HG03064 (cell line): Measurements from ENCODE around the gene QRFP.
"Not testable (repeated sequence)": the region's sequence is repeated elsewhere in the genome, so short reads cannot be mapped to it uniquely, and the experiment has no call there.

Experiments
- ATAC-seq: cut with Tn5 transposase; IDR thresholded peaks from one replicate; pipeline ENCODE4 v1.9.1; 2021; ENCODE audit warnings: low read depth; ENCODE audit not compliant: unreplicated experiment

QRFP gene

DNA sequence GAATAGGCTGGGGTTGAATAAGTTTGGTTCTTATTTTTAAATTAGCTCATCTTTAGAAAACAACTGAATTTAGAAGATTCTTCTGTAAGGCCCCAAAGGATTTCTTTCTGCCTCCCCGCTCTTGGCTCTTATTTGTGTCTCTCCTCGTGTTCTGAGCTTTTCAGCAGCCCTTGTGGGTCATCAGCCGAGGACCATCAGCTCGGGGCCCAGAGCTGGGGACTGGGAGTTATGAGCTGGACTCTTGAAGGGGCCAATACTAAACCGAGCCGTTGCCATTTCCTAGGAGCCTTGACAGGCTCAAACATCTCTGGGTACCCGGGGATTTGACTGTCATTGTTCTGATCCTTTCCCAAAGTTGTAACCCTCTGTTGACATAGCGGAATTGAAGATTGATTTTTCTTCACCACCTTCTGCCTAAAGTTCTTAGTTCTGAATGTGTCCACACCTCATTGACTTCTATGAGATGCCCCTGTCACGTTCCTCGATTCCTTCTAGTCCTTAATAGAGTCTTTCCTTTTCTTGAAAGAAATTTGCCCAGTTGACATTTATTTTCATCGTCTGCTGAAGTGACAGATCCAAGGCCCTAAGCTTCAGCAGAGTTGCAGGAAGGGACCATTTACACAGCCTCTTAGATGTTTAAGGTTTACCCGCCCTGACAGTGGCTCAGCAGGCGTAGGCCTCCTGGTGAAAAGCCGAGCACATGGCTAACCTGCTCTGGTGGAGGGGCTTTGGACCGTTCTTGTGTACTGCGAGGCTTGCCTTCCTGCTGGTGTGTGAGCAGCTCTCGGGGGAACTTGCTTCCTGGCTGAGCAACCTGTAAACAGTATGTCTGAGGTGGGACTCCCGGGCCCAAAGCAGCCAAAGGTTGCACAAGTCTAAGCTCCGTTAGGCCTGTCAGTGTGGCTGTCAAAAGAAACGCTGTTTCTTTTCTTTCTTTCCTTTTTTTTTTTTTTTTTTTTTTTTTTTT is 37.6 kb downstream of the QRFP start:
- ATAC-seq: no peak

DNA sequence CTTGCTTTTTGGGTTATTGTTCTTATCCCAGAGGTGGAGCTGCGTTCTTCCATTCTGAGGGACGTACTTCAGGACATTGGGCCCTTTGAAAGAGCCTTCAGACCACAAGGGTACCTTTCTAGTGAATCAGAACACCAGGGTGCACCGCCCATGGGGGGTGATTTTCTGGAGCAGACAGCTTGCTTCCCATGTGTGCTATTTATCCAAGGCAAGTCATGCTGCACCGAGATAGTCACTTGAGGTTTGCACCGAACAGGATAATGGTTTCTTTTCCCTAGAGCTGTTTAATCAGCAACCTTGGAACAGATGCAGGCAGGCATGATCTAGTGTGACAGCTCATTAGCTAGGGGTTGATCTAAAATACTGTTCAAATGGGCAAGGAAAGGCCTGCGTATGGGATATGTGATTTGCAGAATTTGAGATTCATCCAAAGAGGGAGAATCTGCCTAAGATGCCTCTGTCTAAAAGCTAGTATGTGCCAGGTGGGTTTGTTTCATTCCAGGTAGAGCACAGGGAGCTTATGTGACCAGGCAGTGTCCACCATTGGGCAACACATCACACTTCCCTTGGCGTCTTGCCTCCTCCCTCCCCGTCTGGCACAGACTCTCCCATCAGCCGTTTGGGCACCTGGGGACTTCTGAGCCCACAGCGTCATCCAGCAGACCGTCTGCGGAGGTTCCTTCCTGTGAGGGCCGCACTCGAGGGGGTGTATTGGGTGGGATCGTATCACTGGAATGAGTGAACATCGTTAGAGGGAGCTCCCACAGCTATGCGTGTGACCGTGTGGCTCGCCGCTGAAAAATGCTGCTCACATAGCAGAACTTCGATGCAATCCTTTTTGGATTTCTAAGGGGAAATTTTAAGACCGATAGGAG is 38.5 kb downstream of the QRFP start:
- ATAC-seq: no peak

DNA sequence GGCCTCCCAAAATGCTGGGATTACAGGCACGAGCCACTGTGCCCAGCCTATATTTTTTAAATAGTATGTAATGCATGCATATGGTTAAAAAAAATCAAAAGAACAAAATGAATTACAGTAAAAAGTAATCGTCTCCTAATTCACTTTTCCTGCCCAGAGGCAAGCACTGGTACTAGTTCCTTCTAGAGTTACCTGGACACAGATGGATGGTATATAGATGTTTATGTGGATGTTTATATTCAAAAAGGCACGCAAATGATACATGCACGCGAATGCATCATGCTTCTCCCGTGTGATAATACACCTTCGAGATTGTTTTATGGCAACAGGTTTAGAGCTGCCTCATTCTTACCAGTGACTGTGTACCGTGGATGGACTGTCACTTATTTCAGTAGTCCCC is 40.1 kb downstream of the QRFP start:
- ATAC-seq: no peak

GRCh38 chr9:130854835-130855234 is 41.8 kb downstream of the QRFP start:
- ATAC-seq: no peak

GRCh38 chr9:130854092-130854491 is 42.5 kb downstream of the QRFP start:
- ATAC-seq: no peak

DNA sequence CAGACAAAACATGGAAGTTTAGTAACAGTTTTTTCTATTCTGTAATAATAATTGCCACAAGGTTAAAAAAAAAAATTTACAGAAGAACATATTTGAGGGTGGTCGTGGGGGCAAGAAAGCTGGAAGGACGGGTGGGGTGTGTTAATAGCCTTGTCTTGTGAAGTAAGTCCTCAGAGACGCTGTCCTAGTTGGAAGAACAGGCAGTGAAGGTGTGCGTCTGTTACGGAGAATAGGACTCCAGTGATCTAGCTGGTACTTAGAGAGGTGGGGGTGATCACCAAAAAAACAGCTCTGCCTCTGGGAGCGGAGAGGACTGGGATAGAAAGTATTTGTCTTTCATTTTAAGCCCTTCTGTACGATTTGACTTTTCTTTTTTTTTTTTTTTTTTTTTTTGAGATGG is 43.8 kb downstream of the QRFP start:
- ATAC-seq: no peak

GRCh38 chr9:130849356-130849755 is 47.3 kb downstream of the QRFP start:
- no peak for ATAC-seq

DNA sequence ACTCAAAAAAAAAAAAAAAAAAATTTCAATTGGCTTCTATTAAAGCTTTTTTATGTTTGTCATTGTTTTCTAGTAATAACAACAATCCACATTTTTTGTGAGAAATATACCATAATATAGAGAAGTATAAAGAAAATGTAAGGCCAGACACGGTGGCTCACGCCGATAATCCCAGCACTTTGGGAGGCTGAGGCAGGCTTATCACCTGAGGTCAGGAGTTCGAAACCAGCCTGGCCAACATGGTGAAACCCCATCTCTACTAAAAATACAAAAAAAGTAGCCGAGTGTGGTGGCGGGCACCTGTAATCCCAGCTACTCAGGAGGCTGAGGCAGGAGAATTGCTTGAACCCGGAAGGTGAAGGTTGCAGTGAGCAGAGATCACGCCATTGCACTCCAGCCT is 48.1 kb downstream of the QRFP start:
- not testable (repeated sequence) for ATAC-seq

DNA sequence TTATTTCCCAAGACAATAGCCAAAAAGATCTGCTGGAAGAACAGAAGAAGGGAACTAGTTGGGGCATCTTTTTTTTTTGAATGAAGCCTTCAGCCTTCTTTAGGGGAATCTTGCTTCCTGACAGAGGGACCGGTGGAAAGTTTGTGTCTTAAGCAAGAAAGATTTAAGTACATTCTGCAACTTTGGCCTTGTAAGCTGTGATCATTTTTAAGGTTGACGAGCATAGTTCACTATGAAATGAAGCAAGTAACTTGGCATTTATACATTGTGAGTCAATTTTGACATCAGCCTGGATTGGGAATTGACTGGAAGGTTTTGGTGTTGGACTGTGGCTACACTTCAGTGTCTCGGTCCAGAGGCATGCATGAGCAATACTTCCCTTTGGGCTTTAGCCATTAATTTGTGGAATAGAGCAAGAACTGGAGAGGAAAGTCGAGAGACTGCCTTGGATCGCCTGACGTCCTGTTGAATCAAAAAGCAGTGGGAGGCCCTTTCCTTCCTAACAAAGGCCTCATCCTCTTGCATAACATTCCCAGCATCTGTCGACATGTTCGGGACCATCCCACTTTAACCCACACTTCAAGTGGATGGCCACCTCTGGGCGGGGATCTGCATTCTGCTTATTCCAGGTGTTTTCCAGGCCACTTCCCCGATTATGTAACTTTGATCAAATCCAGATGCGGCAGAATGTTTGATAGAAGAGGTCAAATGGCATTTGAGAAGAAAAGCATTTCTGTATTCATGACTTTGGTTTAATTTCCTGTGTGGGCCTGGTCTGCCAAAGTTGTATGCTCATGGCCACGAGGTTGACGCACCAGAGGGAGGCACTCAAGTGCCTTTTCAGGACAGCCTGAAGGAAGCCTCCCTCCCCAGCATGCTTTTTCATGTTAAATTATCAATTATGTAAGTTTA is 49.0 kb downstream of the QRFP start:
- no peak for ATAC-seq

- no peak for ATAC-seq
Observed at GRCh38 chr9:130846487-130847305, 49.9 kb downstream of the QRFP start.

DNA sequence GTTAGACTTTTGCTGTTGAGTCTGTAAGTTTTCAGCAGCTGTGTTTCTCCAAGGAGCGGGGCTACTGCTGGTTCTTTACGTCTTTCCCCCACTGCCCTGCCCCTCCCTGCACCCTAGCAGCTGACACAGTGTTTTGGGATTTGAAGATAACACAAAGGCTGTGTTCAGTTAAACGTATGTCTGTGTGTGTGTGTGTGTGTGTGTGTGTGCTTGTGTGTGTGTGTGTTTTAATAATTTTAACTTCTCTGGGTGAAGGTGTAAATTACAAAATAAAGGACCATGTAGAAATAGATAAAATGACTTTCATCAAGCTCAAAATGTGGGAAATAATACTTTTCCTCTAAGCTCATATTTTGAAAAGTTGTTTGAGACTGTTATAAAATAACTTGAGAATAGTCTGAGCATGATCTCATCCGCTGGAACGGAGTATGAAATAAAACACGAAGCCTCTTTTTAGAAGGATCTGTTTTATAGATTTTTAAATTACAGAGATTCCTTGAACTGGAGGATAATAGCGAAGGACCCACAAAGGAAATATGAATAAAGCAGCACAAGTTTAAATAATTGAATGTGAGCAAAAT is 50.6 kb downstream of the QRFP start:
- ATAC-seq: no peak

GRCh38 chr9:130845254-130845653 is 51.4 kb downstream of the QRFP start:
- ATAC-seq: no peak

DNA sequence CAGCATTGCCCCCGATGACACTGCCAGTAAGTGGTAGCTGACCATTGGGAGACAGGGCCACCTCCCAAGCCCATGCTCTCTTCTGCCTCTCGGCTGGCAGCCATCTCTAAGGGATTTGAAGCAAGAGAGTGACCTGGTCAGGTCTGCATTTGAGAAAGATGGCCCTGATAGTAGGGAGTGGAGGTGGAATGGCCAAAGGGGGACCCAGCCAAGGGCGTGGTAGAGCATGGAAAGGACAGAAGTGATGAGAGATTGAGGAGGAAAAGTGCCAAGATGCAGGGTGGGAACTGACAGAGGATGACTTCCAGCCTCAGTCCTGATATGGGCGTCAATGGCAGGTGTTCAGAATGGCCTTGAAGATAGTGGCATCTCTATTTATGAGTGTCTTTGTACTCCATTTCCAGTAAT is 52.6 kb downstream of the QRFP start:
- ATAC-seq: no peak

GRCh38 chr9:130843049-130843908 is 53.3 kb downstream of the QRFP start:
- ATAC-seq: no peak
